ENCODE data around the gene C1orf122. TPM values are rescaled to one million over a fixed set of nuclear protein-coding genes. Genes with fewer than 3 reads are reported as not detected.

The C1orf122 gene
- total and polyA plus RNA-seq, 2 of the 13 experiments (the other 11 are each of a cell fraction or from before 2014, with no cell fraction given) = 18.7 to 40.6 TPM

GRCh38 chr1:37793773-37794371, 13.7 kb upstream of the C1orf122 start, which contains the start of gene MANEAL (continued):
- TF ChIP-seq GPBP1L1 (CRISPR knock-in tag; IDR thresholded peaks at IDR 0.05) (no peak), TAF1 (CRISPR knock-in tag; IDR thresholded peaks at IDR 0.05) (peak; percentile 52), EZH2 (conservative IDR thresholded peaks at IDR 0.05; ENCODE audit: low read depth, low read length) (no peak), POLR2AphosphoS5 (IDR thresholded peaks at IDR 0.05; ENCODE audit: low read depth, low read length) (0 out of 2 replicates have a peak, but pooled peaks have one; percentile 26), PRDM4 (CRISPR knock-in tag; IDR thresholded peaks at IDR 0.05; ENCODE audit: borderline replicate concordance) (no peak), ZNF713 (CRISPR knock-in tag; IDR thresholded peaks at IDR 0.05) (no peak), WIZ (CRISPR knock-in tag; IDR thresholded peaks at IDR 0.05) (no peak), ZBTB7A (CRISPR knock-in tag; IDR thresholded peaks at IDR 0.05) (0 out of 2 replicates have a peak, but pooled peaks have one; percentile 18), SOX13 (IDR thresholded peaks at IDR 0.05) (no peak), SOX13 (CRISPR knock-in tag; conservative IDR thresholded peaks at IDR 0.05 in 1 of 2, IDR thresholded peaks at IDR 0.05 in 1 of 2) (peak in 1 of 2 experiments; percentile 11; a peak in 1 of 4 replicates), ZNF841 (CRISPR knock-in tag; IDR thresholded peaks at IDR 0.05; ENCODE audit: borderline replicate concordance) (peak; percentile 61; the same call in 1 of the 2 replicates), MED1 (CRISPR knock-in tag; IDR thresholded peaks at IDR 0.05) (no peak), ZNF709 (CRISPR knock-in tag; IDR thresholded peaks at IDR 0.05) (peak; percentile 29; the same call in 1 of the 2 replicates), HNRNPLL (IDR thresholded peaks at IDR 0.05; ENCODE audit: low read depth, low read length, poor library complexity, severe bottlenecking) (no peak), TAF15 (IDR thresholded peaks at IDR 0.05; ENCODE audit: low read depth, low read length, poor library complexity, severe bottlenecking) (no peak), HNF4A (CRISPR knock-in tag; IDR thresholded peaks at IDR 0.05) (no peak)
- TF ChIP-seq, protein P1, sequence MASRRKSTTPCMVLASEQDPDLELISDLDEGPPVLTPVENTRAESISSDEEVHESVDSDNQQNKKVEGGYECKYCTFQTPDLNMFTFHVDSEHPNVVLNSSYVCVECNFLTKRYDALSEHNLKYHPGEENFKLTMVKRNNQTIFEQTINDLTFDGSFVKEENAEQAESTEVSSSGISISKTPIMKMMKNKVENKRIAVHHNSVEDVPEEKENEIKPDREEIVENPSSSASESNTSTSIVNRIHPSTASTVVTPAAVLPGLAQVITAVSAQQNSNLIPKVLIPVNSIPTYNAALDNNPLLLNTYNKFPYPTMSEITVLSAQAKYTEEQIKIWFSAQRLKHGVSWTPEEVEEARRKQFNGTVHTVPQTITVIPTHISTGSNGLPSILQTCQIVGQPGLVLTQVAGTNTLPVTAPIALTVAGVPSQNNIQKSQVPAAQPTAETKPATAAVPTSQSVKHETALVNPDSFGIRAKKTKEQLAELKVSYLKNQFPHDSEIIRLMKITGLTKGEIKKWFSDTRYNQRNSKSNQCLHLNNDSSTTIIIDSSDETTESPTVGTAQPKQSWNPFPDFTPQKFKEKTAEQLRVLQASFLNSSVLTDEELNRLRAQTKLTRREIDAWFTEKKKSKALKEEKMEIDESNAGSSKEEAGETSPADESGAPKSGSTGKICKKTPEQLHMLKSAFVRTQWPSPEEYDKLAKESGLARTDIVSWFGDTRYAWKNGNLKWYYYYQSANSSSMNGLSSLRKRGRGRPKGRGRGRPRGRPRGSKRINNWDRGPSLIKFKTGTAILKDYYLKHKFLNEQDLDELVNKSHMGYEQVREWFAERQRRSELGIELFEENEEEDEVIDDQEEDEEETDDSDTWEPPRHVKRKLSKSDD (CRISPR knock-in tag; IDR thresholded peaks at IDR 0.05; ENCODE audit: low read depth) = no peak
- TF ChIP-seq, protein P2, sequence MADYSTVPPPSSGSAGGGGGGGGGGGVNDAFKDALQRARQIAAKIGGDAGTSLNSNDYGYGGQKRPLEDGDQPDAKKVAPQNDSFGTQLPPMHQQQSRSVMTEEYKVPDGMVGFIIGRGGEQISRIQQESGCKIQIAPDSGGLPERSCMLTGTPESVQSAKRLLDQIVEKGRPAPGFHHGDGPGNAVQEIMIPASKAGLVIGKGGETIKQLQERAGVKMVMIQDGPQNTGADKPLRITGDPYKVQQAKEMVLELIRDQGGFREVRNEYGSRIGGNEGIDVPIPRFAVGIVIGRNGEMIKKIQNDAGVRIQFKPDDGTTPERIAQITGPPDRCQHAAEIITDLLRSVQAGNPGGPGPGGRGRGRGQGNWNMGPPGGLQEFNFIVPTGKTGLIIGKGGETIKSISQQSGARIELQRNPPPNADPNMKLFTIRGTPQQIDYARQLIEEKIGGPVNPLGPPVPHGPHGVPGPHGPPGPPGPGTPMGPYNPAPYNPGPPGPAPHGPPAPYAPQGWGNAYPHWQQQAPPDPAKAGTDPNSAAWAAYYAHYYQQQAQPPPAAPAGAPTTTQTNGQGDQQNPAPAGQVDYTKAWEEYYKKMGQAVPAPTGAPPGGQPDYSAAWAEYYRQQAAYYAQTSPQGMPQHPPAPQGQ (CRISPR knock-in tag; IDR thresholded peaks at IDR 0.05; ENCODE audit: borderline replicate concordance) = no peak
- TF ChIP-seq, protein P3, sequence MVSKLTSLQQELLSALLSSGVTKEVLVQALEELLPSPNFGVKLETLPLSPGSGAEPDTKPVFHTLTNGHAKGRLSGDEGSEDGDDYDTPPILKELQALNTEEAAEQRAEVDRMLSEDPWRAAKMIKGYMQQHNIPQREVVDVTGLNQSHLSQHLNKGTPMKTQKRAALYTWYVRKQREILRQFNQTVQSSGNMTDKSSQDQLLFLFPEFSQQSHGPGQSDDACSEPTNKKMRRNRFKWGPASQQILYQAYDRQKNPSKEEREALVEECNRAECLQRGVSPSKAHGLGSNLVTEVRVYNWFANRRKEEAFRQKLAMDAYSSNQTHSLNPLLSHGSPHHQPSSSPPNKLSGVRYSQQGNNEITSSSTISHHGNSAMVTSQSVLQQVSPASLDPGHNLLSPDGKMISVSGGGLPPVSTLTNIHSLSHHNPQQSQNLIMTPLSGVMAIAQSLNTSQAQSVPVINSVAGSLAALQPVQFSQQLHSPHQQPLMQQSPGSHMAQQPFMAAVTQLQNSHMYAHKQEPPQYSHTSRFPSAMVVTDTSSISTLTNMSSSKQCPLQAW (CRISPR knock-in tag; IDR thresholded peaks at IDR 0.05) = no peak
